Prostate gland (tissue), 2 donors: ENCODE measurements around the gene SNED1. TPM values are rescaled to one million over a fixed set of nuclear protein-coding genes. Genes with fewer than 3 reads are reported as not detected.
"Not testable (repeated sequence)": the region's sequence is repeated elsewhere in the genome, so short reads cannot be mapped to it uniquely, and the experiment has no call there.

Experiments
- DNase-seq: peaks from one replicate; pipeline ENCODE4 v3.0.0-alpha.2; 2019; ENCODE audit warnings: low spot score
- H3K27ac ChIP-seq, 2 donors: fragments of 200-600 bp; sonication (generic); 2 replicates each; pipeline ENCODE4 v1.5.1; 2017 to 2019
- H3K27me3 ChIP-seq: fragments of 200-600 bp; sonication (generic); replicated peaks from 2 replicates; pipeline ENCODE4 v1.5.1; 2019; ENCODE audit not compliant: insufficient read depth
- H3K36me3 ChIP-seq, 2 donors: fragments of 200-600 bp; sonication (generic); 1 replicate in 1 of 2; 2 replicates in 1 of 2; pipeline versions ENCODE4 v1.5.1 to v1.8.1; 2017 to 2019
- H3K4me1 ChIP-seq: fragments of 200-600 bp; sonication (generic); replicated peaks from 2 replicates; pipeline ENCODE4 v1.5.1; 2019
- H3K4me3 ChIP-seq, 2 donors: fragments of 200-600 bp; sonication (generic); 2 replicates each; pipeline ENCODE4 v1.5.1; 2017 to 2019
- H3K9me3 ChIP-seq: fragments of 200-600 bp; sonication (generic); 2 replicates; pipeline ENCODE4 v1.5.1; 2017
- CTCF ChIP-seq, 4 experiments: fragments of 200-600 bp in 2 of 4; fragments of 450-650 bp in 2 of 4; sonication (generic) in 2 of 4; IDR thresholded peaks; 1 replicate in 3 of 4; 2 replicates in 1 of 4; pipeline ENCODE4 v1.5.1; 2016 to 2019; ENCODE audit warnings: antibody characterized with exemption in 4 of 4, mild to moderate bottlenecking in 2 of 4, moderate library complexity in 2 of 4
- POLR2A ChIP-seq: fragments of 450-650 bp; IDR thresholded peaks from one replicate; pipeline ENCODE4 v1.6.1; 2016; ENCODE audit warnings: antibody characterized with exemption, mild to moderate bottlenecking
- POLR2AphosphoS5 ChIP-seq: sonication (generic); formaldehyde crosslinking; IDR thresholded peaks from one replicate; pipeline ENCODE4 v1.6.1; 2017; ENCODE audit warnings: antibody characterized with exemption
- WGBS: methylation state at CpG from one replicate; pipeline ENCODE4 v1.1.5; 2018; 5-methylcytosine and 5-hydroxymethylcytosine counted together
- intact Hi-C: fragments of 100-400 bp; cut with DNase I; formaldehyde crosslinking; loops from one replicate; pipeline ENCODE4 v1.14.2; 2022
- total RNA-seq, 2 donors: library from RNA; depleted of rRNA; stranded (reverse); fragments of >200 nt; gene quantifications; one replicate each; pipeline ENCODE4 v1.1.0, GENCODE V29; 2016

SNED1 gene
- total RNA-seq, 2 donors from 2014 or later = 32.0 to 115 TPM

GRCh38 chr2:241099246-241099645 lies 100.8 kb downstream of the SNED1 start:
- H3K4me1 ChIP-seq = peaks cover 5% of the 10 kb centered on the region

DNA sequence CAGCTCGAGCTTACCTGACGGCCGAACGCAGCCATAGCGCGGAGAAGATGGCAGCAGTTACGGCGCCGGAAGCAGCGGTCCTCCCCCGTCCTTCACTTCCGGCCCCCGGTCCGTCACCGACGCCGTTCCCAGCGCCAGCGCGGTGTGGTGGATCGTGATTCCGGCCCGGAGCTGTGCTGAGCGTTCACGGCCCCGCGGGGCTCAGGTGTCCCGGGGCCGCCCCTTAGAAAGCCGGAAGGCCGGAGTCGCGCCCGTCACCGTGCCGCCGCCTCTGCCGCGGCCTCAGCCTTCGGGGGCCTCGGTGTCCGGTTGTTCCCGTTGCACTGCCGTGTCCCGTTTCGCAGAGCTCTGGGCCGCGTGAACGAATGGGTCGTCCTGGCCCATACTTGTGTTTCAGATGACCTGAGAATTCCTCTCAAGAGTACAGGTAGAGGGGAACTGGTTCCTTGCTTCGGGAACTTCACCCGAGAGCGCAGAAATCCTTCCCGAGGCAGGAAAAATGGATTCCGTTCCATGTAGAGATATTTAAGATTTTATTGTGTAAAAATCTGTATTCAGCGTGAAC lies 103.9 kb downstream of the SNED1 start, which contains the start of gene MTERF4:
Gene MTERF4 (minus strand): TSS at position 49 of the 565 bp plus-strand sequence. CDS start 14 bp downstream, at position 35.
- no peaks in the 10 kb centered on the region for H3K9me3 ChIP-seq
- peak within 1 kb of the TSS; percentile 84 to 88 for H3K4me3 ChIP-seq
- intact Hi-C loops = loop anchor here (5.0 to 10.0 kb wide), 2 partner anchors 112 to 170 kb away; no protein-coding TSS in a partner anchor
- TF ChIP-seq CTCF (IDR thresholded peaks at IDR 0.05) = peak in 1 of 4 experiments; percentile 18
- peak; percentile 69 for TF ChIP-seq POLR2A
- TF ChIP-seq POLR2AphosphoS5 = peak; percentile 95
- WGBS = under 1% methylated on average over 56 of the region's 56 CpGs
- peak; percentile 89 for DNase-seq
- H3K27me3 ChIP-seq = no peaks in the 10 kb centered on the region
- H3K4me1 ChIP-seq = no peaks in the 10 kb centered on the region
- H3K27ac ChIP-seq = peak within 1 kb of the TSS; percentile 89 to 91
- no peaks in the 10 kb centered on the region for H3K36me3 ChIP-seq

More at GRCh38 chr2:241099246-241099645, 100.8 kb downstream of the SNED1 start:
- H3K27ac ChIP-seq = peak overlapping the region in 1 of 2 donors; percentile 91
- no peak overlapping the region for H3K4me3 ChIP-seq
- intact Hi-C loops = no loop called here
- 97% methylated on average over 5 of the region's 5 CpGs for WGBS
- H3K9me3 ChIP-seq = no peaks in the 10 kb centered on the region
- DNase-seq = no peak
- TF ChIP-seq CTCF (IDR thresholded peaks at IDR 0.05) (no peak), POLR2AphosphoS5 (no peak), POLR2A (no peak)
- no peaks in the 10 kb centered on the region for H3K27me3 ChIP-seq
- H3K36me3 ChIP-seq = peaks cover 0 to 10% of the 10 kb centered on the region in 2 donors

GRCh38 chr2:241103176-241103595 lies 104.8 kb downstream of the SNED1 start:
- no peaks in the 10 kb centered on the region for H3K36me3 ChIP-seq
- no peaks in the 10 kb centered on the region for H3K27me3 ChIP-seq
- intact Hi-C loops = loop anchor here (5.0 to 10.0 kb wide), 2 partner anchors 112 to 169 kb away; no protein-coding TSS in a partner anchor
- no peaks in the 10 kb centered on the region for H3K9me3 ChIP-seq
- TF ChIP-seq CTCF (IDR thresholded peaks at IDR 0.05) (no peak), POLR2A (no peak), POLR2AphosphoS5 (no peak)
- H3K4me3 ChIP-seq = peak overlapping the region; percentile 84 to 88
- DNase-seq = no peak
- 27% methylated on average over 5 of the region's 5 CpGs for WGBS
- peak overlapping the region; percentile 89 to 91 for H3K27ac ChIP-seq
- H3K4me1 ChIP-seq = no peaks in the 10 kb centered on the region

DNA sequence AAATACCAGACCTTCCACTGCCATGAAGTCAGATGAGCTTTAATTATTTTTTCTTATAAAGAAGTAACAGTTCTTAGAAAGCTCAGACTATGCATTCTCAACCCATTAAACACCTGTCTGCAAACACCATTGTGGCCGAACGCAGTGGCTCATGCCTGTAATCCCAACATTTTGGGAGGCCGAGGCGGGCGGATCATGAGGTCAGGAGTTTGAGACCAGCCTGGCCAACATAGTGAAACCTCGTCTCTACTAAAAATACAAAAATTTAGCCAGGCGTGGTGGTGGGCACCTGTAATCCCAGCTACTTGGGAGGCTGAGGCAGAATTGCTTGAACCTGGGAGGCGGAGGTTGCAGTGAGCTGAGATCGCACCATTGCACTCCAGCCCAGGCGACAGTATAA lies 106.2 kb downstream of the SNED1 start:
- H3K4me3 ChIP-seq, H3K27ac ChIP-seq, H3K4me1 ChIP-seq, H3K36me3 ChIP-seq, DNase-seq, H3K9me3 ChIP-seq, H3K27me3 ChIP-seq: not testable (repeated sequence)
- intact Hi-C loops = loop anchor here (5.0 to 10.0 kb wide), 2 partner anchors 110 to 168 kb away; no protein-coding TSS in a partner anchor
- 95% methylated on average over 10 of the region's 10 CpGs for WGBS

- no peaks in the 10 kb centered on the region for H3K4me1 ChIP-seq
- DNase-seq = no peak
- H3K27me3 ChIP-seq = no peaks in the 10 kb centered on the region
- H3K27ac ChIP-seq = no peak overlapping the region
- H3K36me3 ChIP-seq = no peaks in the 10 kb centered on the region
- H3K9me3 ChIP-seq = no peaks in the 10 kb centered on the region
- intact Hi-C loops = loop anchor here (10.0 kb wide), 1 partner anchor 109 kb away; no protein-coding TSS in a partner anchor
- no peak overlapping the region for H3K4me3 ChIP-seq
- 53% methylated on average over 3 of the region's 3 CpGs for WGBS
- TF ChIP-seq POLR2A = no peak
- no peak for TF ChIP-seq POLR2AphosphoS5
- TF ChIP-seq CTCF (IDR thresholded peaks at IDR 0.05) = no peak
Measured at GRCh38 chr2:241105641-241106040, 107.2 kb downstream of the SNED1 start.
